Large intestine (tissue), 3 donors: ENCODE results near the gene CDKAL1. TPM values are rescaled to one million over a fixed set of nuclear protein-coding genes. Genes with fewer than 3 reads are reported as not detected.

ENCODE experiments used
- DNase-seq, 2 donors: peaks; one replicate each; pipeline versions ENCODE4 v3.0.0 to v3.0.0-alpha.2; 2013
- H3K27ac ChIP-seq: one replicate; pipeline ENCODE4 v1.5.1; 2013; ENCODE audit warnings: low read length
- H3K27me3 ChIP-seq: 2 replicates; pipeline ENCODE4 v1.6.1; 2013; ENCODE audit warnings: low read length; ENCODE audit not compliant: control insufficient read depth, insufficient read depth
- H3K36me3 ChIP-seq: 2 replicates; pipeline ENCODE4 v1.6.1; 2013; ENCODE audit warnings: low read length; ENCODE audit not compliant: control insufficient read depth, insufficient read depth
- H3K4me1 ChIP-seq: one replicate; pipeline ENCODE4 v1.6.1; 2013; ENCODE audit warnings: low read length; ENCODE audit not compliant: control insufficient read depth, insufficient read depth
- H3K4me3 ChIP-seq: one replicate; pipeline ENCODE4 v1.5.1; 2013; ENCODE audit warnings: low read length
- H3K9me3 ChIP-seq: one replicate; pipeline ENCODE4 v1.6.1; 2013; ENCODE audit warnings: mild to moderate bottlenecking, low read depth, low read length, moderate library complexity; ENCODE audit not compliant: control insufficient read depth
- WGBS: methylation state at CpG from one replicate; pipeline ENCODE4 v1.1.5; 2013; ENCODE audit warnings: low lambda C conversion rate; ENCODE audit not compliant: insufficient coverage; 5-methylcytosine and 5-hydroxymethylcytosine counted together
- polyA plus RNA-seq: library from polyadenylated mRNA; unstranded; fragments of 120-200 nt; gene quantifications from one replicate; pipeline ENCODE4 v1.2.1, GENCODE V29; 2013

CDKAL1 gene
- polyA plus RNA-seq, 1 donor: 10.3 TPM

DNA sequence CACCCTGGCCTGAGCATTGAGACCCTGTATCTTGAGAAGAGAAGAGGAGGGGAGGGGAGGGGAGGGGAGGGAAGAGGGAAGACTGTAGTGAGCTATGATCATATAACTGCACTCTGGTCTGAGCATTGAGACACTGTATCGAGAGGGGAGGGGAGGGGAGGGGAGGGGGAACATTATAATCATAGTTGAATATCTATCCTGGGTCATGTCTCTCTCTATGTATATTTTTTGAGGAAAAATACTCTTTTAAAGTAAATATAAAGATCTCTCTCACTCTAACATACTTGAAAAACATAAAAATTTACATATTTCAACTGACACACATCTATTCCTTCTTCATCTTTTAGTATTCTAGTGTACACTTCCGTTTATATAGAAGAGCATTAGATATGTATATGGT is 431.0 kb downstream of the CDKAL1 start:
- no peak overlapping the region for H3K27ac ChIP-seq
- no peak overlapping the region for H3K4me3 ChIP-seq
- DNase-seq: no peak
- no peaks in the 10 kb centered on the region for H3K36me3 ChIP-seq
- no CpG with 5 or more reads among the region's 2 CpGs for WGBS
- no peaks in the 10 kb centered on the region for H3K4me1 ChIP-seq
- H3K27me3 ChIP-seq: no peaks in the 10 kb centered on the region
- peaks cover 9% of the 10 kb centered on the region for H3K9me3 ChIP-seq

DNA sequence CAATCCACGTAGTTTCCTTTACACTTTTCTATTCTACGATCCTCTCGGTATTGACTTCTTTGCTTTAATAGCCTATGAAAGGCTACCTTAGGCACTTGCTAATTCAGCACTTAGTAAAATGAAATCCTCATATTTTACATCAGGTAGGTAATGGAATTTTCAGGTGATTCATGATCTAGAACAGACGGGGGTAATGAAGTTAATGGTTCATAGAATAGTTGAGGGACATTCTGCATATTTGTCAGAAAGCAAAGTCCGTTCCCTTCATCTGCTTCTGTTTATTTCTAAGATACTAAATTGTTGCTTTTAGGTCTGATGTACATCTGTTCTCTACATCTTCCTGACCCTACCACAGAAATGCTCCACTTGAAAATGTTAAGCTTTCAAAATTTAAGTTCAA is 431.7 kb downstream of the CDKAL1 start:
- Histone ChIP-seq H3K4me3 (no peak overlapping the region), H3K27me3 (no peaks in the 10 kb centered on the region), H3K27ac (no peak overlapping the region), H3K4me1 (no peaks in the 10 kb centered on the region), H3K36me3 (no peaks in the 10 kb centered on the region), H3K9me3 (peaks cover 9% of the 10 kb centered on the region)
- peak in 1 of 2 donors; percentile 9 for DNase-seq
- WGBS: 71% methylated on average over 3 of the region's 5 CpGs

DNA sequence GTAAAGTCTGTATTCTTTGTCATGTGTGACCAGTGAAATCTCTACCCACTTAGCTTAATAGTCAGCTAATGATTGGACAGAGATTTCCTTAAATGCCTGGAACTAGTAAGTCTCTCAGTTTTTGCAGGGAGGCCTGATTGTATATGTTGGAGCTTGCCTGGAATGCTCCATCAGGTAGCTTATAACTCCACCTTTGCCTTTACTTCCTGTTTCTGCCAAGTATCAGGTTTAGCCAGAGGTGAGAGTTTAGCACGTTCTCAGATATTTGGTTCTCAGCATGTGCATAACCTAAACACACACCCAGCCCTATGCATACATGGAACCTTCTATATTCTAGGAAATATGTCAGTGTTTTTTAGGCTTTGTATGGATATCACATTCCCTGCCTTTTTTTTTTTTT is 435.3 kb downstream of the CDKAL1 start:
- H3K36me3 ChIP-seq: no peaks in the 10 kb centered on the region
- no peak overlapping the region for H3K4me3 ChIP-seq
- DNase-seq: no peak
- WGBS: no CpG with 5 or more reads among the region's 1 CpG
- H3K27ac ChIP-seq: no peak overlapping the region
- H3K4me1 ChIP-seq: no peaks in the 10 kb centered on the region
- peaks cover 9% of the 10 kb centered on the region for H3K9me3 ChIP-seq
- no peaks in the 10 kb centered on the region for H3K27me3 ChIP-seq

DNA sequence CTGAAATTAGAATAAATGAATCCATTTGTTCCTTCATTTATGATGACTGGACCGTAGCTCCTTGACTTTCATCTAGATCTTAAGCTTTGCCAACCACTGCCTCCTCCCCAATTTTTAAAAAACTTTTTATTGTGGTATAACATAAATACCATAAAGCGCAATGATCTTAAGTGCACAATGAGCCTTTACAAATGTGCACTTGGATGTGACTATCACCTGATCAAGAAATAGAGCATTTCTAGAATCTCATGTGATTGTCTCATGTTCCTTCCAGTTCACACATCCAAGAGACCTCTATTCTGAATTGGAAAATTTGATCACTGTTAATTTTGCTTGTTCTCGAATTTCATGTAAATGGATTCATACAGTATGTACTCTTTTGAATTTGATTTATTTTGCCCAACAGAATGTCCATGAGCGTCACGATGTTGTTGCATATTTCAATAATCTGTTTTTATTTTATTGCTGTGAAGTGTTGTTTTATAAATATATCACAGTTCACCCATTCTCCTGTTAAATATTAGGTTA is 442.2 kb downstream of the CDKAL1 start:
- no peak for DNase-seq
- Histone ChIP-seq H3K4me1 (no peaks in the 10 kb centered on the region), H3K27me3 (no peaks in the 10 kb centered on the region), H3K27ac (no peak overlapping the region), H3K9me3 (no peaks in the 10 kb centered on the region), H3K36me3 (no peaks in the 10 kb centered on the region), H3K4me3 (no peak overlapping the region)
- 94% methylated on average over 5 of the region's 5 CpGs for WGBS

DNA sequence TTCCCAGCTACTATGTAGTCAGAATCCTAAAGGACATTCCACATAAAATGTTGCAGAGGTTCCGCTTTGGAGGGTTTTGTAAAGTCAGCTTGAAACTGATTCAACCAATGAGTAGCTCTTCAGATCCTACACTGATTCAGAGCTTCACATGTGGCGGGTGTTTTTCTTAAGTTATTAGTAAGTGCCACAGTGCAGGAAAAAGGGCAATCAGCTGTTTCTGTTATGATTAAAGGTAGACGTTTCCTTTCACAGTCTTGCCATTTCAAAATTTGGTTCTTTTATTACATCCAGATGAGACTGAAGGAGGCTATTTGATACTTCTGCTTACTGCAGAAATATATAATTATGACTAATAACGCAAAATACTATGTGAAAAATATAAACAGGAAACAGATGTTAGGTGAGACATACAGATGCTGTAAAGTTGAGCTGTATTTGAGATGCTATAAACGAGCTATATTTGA is 443.9 kb downstream of the CDKAL1 start:
- no peak overlapping the region for H3K4me3 ChIP-seq
- 69% methylated on average over 3 of the region's 5 CpGs for WGBS
- no peaks in the 10 kb centered on the region for H3K9me3 ChIP-seq
- no peak overlapping the region for H3K27ac ChIP-seq
- H3K27me3 ChIP-seq: no peaks in the 10 kb centered on the region
- no peak for DNase-seq
- no peaks in the 10 kb centered on the region for H3K4me1 ChIP-seq
- no peaks in the 10 kb centered on the region for H3K36me3 ChIP-seq

DNA sequence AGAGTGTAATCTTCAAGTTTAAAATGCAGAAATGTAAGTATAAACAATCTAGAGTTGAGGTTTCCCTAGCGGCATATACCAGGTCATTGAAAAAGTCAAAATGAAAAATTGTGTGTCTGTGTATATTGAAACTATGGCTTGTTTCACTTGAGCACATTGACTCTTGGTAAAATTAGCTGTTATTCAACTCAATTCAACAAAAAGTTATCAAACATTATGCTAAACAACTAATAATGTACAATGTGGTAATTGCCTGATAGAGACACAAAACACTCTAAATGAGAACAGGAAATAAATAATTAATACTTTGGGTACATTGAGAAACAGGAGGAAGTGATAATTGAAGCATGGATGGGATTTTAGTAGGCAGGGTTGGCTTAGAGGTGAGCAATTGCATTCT is 444.8 kb downstream of the CDKAL1 start:
- H3K27me3 ChIP-seq: no peaks in the 10 kb centered on the region
- H3K4me3 ChIP-seq: no peak overlapping the region
- H3K36me3 ChIP-seq: no peaks in the 10 kb centered on the region
- no peak overlapping the region for H3K27ac ChIP-seq
- DNase-seq: no peak
- peaks cover 1% of the 10 kb centered on the region for H3K9me3 ChIP-seq
- 86% methylated on average over 1 of the region's 1 CpG for WGBS
- no peaks in the 10 kb centered on the region for H3K4me1 ChIP-seq

DNA sequence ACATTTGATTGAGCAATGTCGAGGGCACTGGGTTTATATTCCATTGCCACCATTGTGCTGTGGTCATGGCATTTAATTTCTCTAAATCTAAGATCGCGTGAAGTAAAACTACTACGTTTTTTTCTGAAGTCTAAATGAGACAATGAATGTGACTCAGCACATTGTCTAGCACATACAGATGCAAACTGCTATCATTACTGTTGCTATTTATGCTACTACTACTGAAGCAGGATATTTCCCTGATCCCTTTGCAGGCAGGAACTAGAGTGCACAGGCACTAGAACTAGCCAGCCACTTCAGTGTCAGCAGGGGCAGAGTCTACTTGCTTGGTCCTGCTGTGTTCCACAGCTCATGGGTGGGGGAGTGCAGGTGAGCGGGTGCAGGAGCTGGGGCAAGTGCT is 449.7 kb downstream of the CDKAL1 start:
- H3K4me3 ChIP-seq: no peak overlapping the region
- peaks cover 8% of the 10 kb centered on the region for H3K9me3 ChIP-seq
- H3K27me3 ChIP-seq: no peaks in the 10 kb centered on the region
- no peak for DNase-seq
- H3K27ac ChIP-seq: no peak overlapping the region
- no CpG with 5 or more reads among the region's 5 CpGs for WGBS
- H3K36me3 ChIP-seq: no peaks in the 10 kb centered on the region
- no peaks in the 10 kb centered on the region for H3K4me1 ChIP-seq

DNA sequence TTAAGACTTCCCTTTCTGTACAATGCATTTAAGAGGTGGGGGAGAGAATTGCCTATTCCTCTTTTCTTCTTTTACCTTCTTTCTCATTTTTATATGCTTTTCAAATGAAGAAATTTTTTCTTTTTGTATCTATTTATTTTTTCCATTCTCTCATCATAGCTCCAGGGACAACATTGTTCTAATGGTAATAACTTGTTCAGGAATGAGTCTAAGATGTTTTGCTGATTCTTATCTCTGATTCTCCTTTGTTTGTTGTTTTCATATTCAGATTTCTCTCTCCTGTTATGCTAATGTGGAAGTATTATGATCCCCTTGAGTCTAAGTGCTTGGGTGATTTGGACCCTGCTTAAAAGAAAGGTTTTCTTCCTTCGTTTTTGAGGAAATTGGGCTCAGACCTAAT is 451.6 kb downstream of the CDKAL1 start:
- H3K4me1 ChIP-seq: no peaks in the 10 kb centered on the region
- no peaks in the 10 kb centered on the region for H3K36me3 ChIP-seq
- H3K27ac ChIP-seq: no peak overlapping the region
- peaks cover 8% of the 10 kb centered on the region for H3K9me3 ChIP-seq
- H3K27me3 ChIP-seq: no peaks in the 10 kb centered on the region
- H3K4me3 ChIP-seq: no peak overlapping the region
- WGBS: no CpG with 5 or more reads among the region's 1 CpG
- DNase-seq: no peak

DNA sequence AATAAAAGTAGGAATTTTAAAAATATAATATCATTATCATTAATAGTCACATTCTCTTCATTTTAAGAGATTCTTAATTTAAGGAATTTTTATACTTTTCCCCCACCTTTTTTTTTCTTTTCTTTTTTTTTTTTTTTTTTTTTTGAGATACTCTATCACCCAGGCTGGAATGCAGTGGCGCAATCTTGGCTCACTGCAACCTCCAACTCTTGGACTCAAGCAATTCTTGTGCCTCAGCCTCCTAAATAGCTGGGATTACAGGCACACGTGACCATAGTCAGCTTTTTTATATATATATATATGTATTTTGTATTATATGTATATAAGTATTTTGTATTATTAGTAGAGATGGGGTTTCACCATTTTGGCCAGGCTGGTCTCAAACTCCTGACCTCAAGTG is 457.7 kb downstream of the CDKAL1 start:
- WGBS: no CpG with 5 or more reads among the region's 2 CpGs
- H3K36me3 ChIP-seq: no peaks in the 10 kb centered on the region
- H3K27ac ChIP-seq: no peak overlapping the region
- DNase-seq: no peak
- H3K4me3 ChIP-seq: no peak overlapping the region
- H3K27me3 ChIP-seq: no peaks in the 10 kb centered on the region
- H3K4me1 ChIP-seq: no peaks in the 10 kb centered on the region
- H3K9me3 ChIP-seq: no peaks in the 10 kb centered on the region

DNA sequence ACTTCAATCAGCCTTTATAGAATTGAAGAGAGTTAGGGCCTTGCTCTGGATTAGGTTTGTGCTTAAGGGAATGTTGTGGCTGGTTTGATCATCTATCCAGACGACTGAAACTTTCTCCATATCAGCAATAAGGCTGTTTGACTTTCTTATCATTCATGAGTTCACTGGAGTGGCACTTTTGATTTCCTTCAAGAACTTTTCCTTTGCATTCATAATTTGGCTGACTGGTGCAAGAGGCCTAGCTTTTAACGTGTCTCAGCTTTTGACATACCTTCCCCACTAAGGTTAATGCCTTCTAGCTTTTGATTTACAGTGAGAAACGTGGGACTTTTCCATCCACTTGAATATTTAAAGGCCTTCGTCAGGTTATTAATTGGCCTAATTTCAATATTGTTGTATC is 461.8 kb downstream of the CDKAL1 start:
- 83% methylated on average over 1 of the region's 4 CpGs for WGBS
- H3K9me3 ChIP-seq: no peaks in the 10 kb centered on the region
- H3K4me1 ChIP-seq: no peaks in the 10 kb centered on the region
- no peak overlapping the region for H3K4me3 ChIP-seq
- no peak for DNase-seq
- no peak overlapping the region for H3K27ac ChIP-seq
- H3K27me3 ChIP-seq: no peaks in the 10 kb centered on the region
- no peaks in the 10 kb centered on the region for H3K36me3 ChIP-seq

DNA sequence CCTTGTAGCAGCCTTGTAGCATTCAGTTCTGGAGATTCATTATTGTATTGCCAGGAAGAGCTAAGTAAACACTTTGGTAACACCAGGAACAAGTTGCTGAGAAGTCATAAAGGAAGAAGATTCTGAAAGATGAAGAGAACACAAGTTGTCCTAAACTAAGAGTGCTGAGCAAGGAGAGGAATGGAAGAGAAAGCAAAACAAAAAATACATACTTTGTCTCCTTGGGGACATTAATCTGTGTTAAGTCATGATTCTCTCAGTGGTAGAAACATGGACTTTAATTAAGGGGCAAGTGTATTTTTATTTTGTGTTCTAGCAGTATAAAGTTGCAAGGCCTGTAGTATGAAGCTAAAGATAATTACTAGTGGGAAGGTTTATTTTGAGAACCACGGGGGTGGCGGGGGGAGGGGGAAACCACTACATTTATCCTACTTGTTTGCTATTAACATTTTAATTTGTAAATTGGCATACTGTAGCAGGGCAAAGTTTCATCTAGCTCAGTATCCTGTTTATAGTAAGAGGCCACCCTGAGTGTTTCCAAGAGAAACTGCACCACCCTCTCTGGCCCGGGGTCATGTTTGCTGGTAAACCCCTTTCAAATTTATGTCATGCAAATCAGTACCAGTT is 463.0 kb downstream of the CDKAL1 start:
- no peaks in the 10 kb centered on the region for H3K27me3 ChIP-seq
- 79% methylated on average over 2 of the region's 3 CpGs for WGBS
- DNase-seq: no peak
- H3K4me1 ChIP-seq: no peaks in the 10 kb centered on the region
- H3K36me3 ChIP-seq: no peaks in the 10 kb centered on the region
- no peak overlapping the region for H3K4me3 ChIP-seq
- no peak overlapping the region for H3K27ac ChIP-seq
- no peaks in the 10 kb centered on the region for H3K9me3 ChIP-seq
